H9 (cell line): ENCODE measurements around the gene PROK1. TPM values are rescaled to one million over a fixed set of nuclear protein-coding genes. Genes with fewer than 3 reads are reported as not detected.

Source experiments
- DNase-seq: peaks from one replicate; pipeline ENCODE4 v3.0.0-alpha.2; 2017
- H2AFZ ChIP-seq: one replicate; pipeline ENCODE4 v1.6.1; 2013; ENCODE audit warnings: mild to moderate bottlenecking, low read length, control low read depth, moderate library complexity
- H2AK5ac ChIP-seq: 2 replicates; pipeline ENCODE4 v1.6.1; 2013; ENCODE audit warnings: low read length, control low read depth, mixed read lengths; ENCODE audit not compliant: insufficient read length
- H2BK120ac ChIP-seq: one replicate; pipeline ENCODE4 v1.6.1; 2013; ENCODE audit warnings: low read depth, mild to moderate bottlenecking, low read length, control low read depth, inconsistent platforms; ENCODE audit not compliant: poor library complexity, severe bottlenecking
- H2BK12ac ChIP-seq: 2 replicates; pipeline ENCODE4 v1.6.1; 2013; ENCODE audit warnings: low read length, control low read depth, mixed read lengths, low read depth; ENCODE audit not compliant: insufficient read length
- H2BK15ac ChIP-seq: 2 replicates; pipeline ENCODE4 v1.6.1; 2013; ENCODE audit warnings: low read depth, low read length, control low read depth
- H2BK20ac ChIP-seq: one replicate; pipeline ENCODE4 v1.6.1; 2013; ENCODE audit warnings: low read depth, mild to moderate bottlenecking, low read length, control low read depth, inconsistent platforms; ENCODE audit not compliant: poor library complexity, severe bottlenecking
- H2BK5ac ChIP-seq: 2 replicates; pipeline ENCODE4 v1.6.1; 2013; ENCODE audit warnings: low read length, control low read depth, mixed read lengths; ENCODE audit not compliant: insufficient read length
- H3K14ac ChIP-seq: 2 replicates; pipeline ENCODE4 v1.6.1; 2013; ENCODE audit warnings: low read length, control low read depth; ENCODE audit not compliant: insufficient read depth
- H3K18ac ChIP-seq: 2 replicates; pipeline ENCODE4 v1.6.1; 2013; ENCODE audit warnings: low read depth, mild to moderate bottlenecking, mixed read lengths, low read length, control low read depth; ENCODE audit not compliant: insufficient read length
- H3K23ac ChIP-seq: 2 replicates; pipeline ENCODE4 v1.6.1; 2013; ENCODE audit warnings: low read length, control low read depth, mixed read lengths, low read depth; ENCODE audit not compliant: insufficient read length
- H3K23me2 ChIP-seq: 2 replicates; pipeline ENCODE4 v1.6.1; 2013; ENCODE audit warnings: low read depth, mild to moderate bottlenecking, mixed read lengths, low read length, control low read depth; ENCODE audit not compliant: insufficient read length, poor library complexity, severe bottlenecking
- H3K27ac ChIP-seq: 2 replicates; pipeline ENCODE4 v1.5.1; 2013; ENCODE audit warnings: low read length, control low read depth, mixed read lengths, low read depth; ENCODE audit not compliant: insufficient read length
- H3K27me3 ChIP-seq: 2 replicates; pipeline ENCODE4 v1.6.1; 2013; ENCODE audit warnings: low read length, control low read depth, inconsistent platforms; ENCODE audit not compliant: insufficient read depth
- H3K4ac ChIP-seq: 2 replicates; pipeline ENCODE4 v1.6.1; 2013; ENCODE audit warnings: low read depth, mild to moderate bottlenecking, control low read depth, inconsistent platforms, low read length, moderate library complexity
- H3K4me1 ChIP-seq: 2 replicates; pipeline ENCODE4 v1.6.1; 2013; ENCODE audit warnings: low read length, control low read depth, inconsistent platforms; ENCODE audit not compliant: insufficient read depth
- H3K4me2 ChIP-seq: 2 replicates; pipeline ENCODE4 v1.6.1; 2013; ENCODE audit warnings: low read length, control low read depth, mixed read lengths; ENCODE audit not compliant: insufficient read length, insufficient read depth
- H3K56ac ChIP-seq: 2 replicates; pipeline ENCODE4 v1.6.1; 2013; ENCODE audit warnings: low read depth, mild to moderate bottlenecking, mixed read lengths, low read length, control low read depth; ENCODE audit not compliant: insufficient read length
- H3K79me1 ChIP-seq: 2 replicates; pipeline ENCODE4 v1.6.1; 2013; ENCODE audit warnings: low read depth, mild to moderate bottlenecking, moderate library complexity, low read length, control low read depth, inconsistent platforms; ENCODE audit not compliant: insufficient read depth, poor library complexity, severe bottlenecking
- H3K79me2 ChIP-seq: 2 replicates; pipeline ENCODE4 v1.6.1; 2013; ENCODE audit warnings: low read length, control low read depth, inconsistent platforms; ENCODE audit not compliant: insufficient read depth
- H3K9ac ChIP-seq: 2 replicates; pipeline ENCODE4 v1.6.1; 2013; ENCODE audit warnings: low read length, control low read depth, mixed read lengths; ENCODE audit not compliant: insufficient read length; ENCODE audit errors: extremely low read depth
- H3K9me3 ChIP-seq: one replicate; pipeline ENCODE4 v1.6.1; 2013; ENCODE audit warnings: low read depth, low read length, inconsistent platforms; ENCODE audit not compliant: control insufficient read depth
- H3T11ph ChIP-seq: one replicate; pipeline ENCODE4 v1.6.1; 2013; ENCODE audit warnings: mild to moderate bottlenecking, low read length, control low read depth, inconsistent platforms
- H4K20me1 ChIP-seq: one replicate; pipeline ENCODE4 v1.6.1; 2013; ENCODE audit not compliant: control insufficient read depth, insufficient read length, insufficient read depth
- H4K5ac ChIP-seq: 2 replicates; pipeline ENCODE4 v1.6.1; 2013; ENCODE audit warnings: low read depth, mild to moderate bottlenecking, mixed read lengths, low read length, control low read depth; ENCODE audit not compliant: insufficient read length
- H4K8ac ChIP-seq: replicated peaks from 2 replicates; pipeline ENCODE4 v1.6.1; 2013; ENCODE audit warnings: low read length, control low read depth, mixed read lengths, low read depth; ENCODE audit not compliant: insufficient read length
- H4K91ac ChIP-seq: 2 replicates; pipeline ENCODE4 v1.6.1; 2013; ENCODE audit warnings: low read depth, mild to moderate bottlenecking, moderate library complexity, mixed read lengths, low read length, control low read depth; ENCODE audit not compliant: insufficient read length
- H3K27ac Mint-ChIP-seq, 3 experiments: 2 replicates in 2 of 3; 3 replicates in 1 of 3; pipeline ENCODE4 v1.8.0; 2020 to 2021; ENCODE audit warnings: mixed read lengths in 3 of 3, mild to moderate bottlenecking in 1 of 3, moderate library complexity in 1 of 3
- H3K27me3 Mint-ChIP-seq: 2 replicates; pipeline ENCODE4 v1.8.0; 2021; ENCODE audit warnings: low read depth, mild to moderate bottlenecking, moderate library complexity, mixed read lengths
- H3K36me3 Mint-ChIP-seq, 3 experiments: 2 replicates in 2 of 3; 3 replicates in 1 of 3; pipeline ENCODE4 v1.8.0; 2020 to 2021; ENCODE audit warnings: low read depth in 3 of 3, mixed read lengths in 3 of 3; ENCODE audit not compliant: insufficient read depth in 1 of 3
- H3K4me1 Mint-ChIP-seq, 2 experiments: 2 replicates each; pipeline ENCODE4 v1.8.0; 2020; ENCODE audit warnings: mixed read lengths in 2 of 2
- H3K4me3 Mint-ChIP-seq, 2 experiments: 2 replicates in 1 of 2; 3 replicates in 1 of 2; pipeline ENCODE4 v1.8.0; 2020 to 2021; ENCODE audit warnings: mild to moderate bottlenecking in 2 of 2, mixed read lengths in 2 of 2, moderate library complexity in 1 of 2
- H3K9me3 Mint-ChIP-seq, 2 experiments: 2 replicates in 1 of 2; 3 replicates in 1 of 2; pipeline ENCODE4 v1.8.0; 2020; ENCODE audit warnings: mild to moderate bottlenecking in 2 of 2, mixed read lengths in 2 of 2, moderate library complexity in 1 of 2
- CTCF ChIP-seq: fragments of 200-600 bp; sonication (generic); conservative IDR thresholded peaks from 3 replicates; pipeline ENCODE4 v1.8.0; 2021; ENCODE audit warnings: antibody characterized with exemption, mild to moderate bottlenecking
- WGBS: extraction: QIAGEN DNeasy Blood & Tissue Kit; methylation state at CpG from one replicate; pipeline ENCODE4 v1.1.7; 2013; ENCODE audit warnings: missing lambda C conversion rate, low lambda C conversion rate, mixed read lengths; ENCODE audit not compliant: insufficient read length; ENCODE audit errors: extremely low coverage; 5-methylcytosine and 5-hydroxymethylcytosine counted together
- total RNA-seq: library from RNA; stranded (reverse); gene quantifications from 2 replicates; pipeline ENCODE4 v1.2.1, GENCODE V29; 2021

Gene PROK1
- total RNA-seq, 1 experiment from 2014 or later = not detected

GRCh38 chr1:110407260-110408210 is 43.4 kb upstream of the PROK1 start, which contains the start of gene LAMTOR5:
TSS of gene LAMTOR5 (minus strand) at chr1:110407694. CDS start at chr1:110407620, 74 bp downstream.
- Histone ChIP-seq H3K79me2 (no peaks in the 10 kb centered on the region; the same call in 1 of the 2 replicates), H3K4me1 (no peaks in the 10 kb centered on the region), H3K79me1 (peaks cover 2% of the 10 kb centered on the region), H2AK5ac (no peak within 1 kb of the TSS), H3K18ac (peak within 1 kb of the TSS; percentile 66), H2BK20ac (no peak within 1 kb of the TSS), H3K9me3 (no peaks in the 10 kb centered on the region), H3K27ac (no peak within 1 kb of the TSS), H3K9ac (peak within 1 kb of the TSS; percentile 89), H3K56ac (peak within 1 kb of the TSS; percentile 5), H4K20me1 (no peaks in the 10 kb centered on the region), H3K23me2 (peaks cover 14% of the 10 kb centered on the region), H4K5ac (peak within 1 kb of the TSS; percentile 65), H2AFZ (peak within 1 kb of the TSS; percentile 75), H3K14ac (peak within 1 kb of the TSS; percentile 84), H2BK15ac (no peak within 1 kb of the TSS), H4K91ac (peak within 1 kb of the TSS; percentile 42), H3K4ac (no peak within 1 kb of the TSS; the same call in 1 of the 2 replicates), H3K27me3 (no peaks in the 10 kb centered on the region), H3T11ph (peak within 1 kb of the TSS; percentile 23), H4K8ac (no peak within 1 kb of the TSS), H3K23ac (no peak within 1 kb of the TSS), H2BK120ac (no peak within 1 kb of the TSS), H2BK12ac (no peak within 1 kb of the TSS), H2BK5ac (no peak within 1 kb of the TSS), H3K4me2 (peak within 1 kb of the TSS; percentile 80)
- Mint-ChIP-seq H3K4me1 (peaks cover 7 to 14% of the 10 kb centered on the region in 2 experiments), H3K27me3 (peaks cover 5% of the 10 kb centered on the region; the same call in 1 of the 2 replicates), H3K4me3 (peak within 1 kb of the TSS; percentile 98 to 100), H3K36me3 (peaks cover 3 to 24% (median 11%) of the 10 kb centered on the region in 3 experiments; a peak in 6 of 7 replicates), H3K9me3 (no peaks in the 10 kb centered on the region; a peak in 1 of 5 replicates), H3K27ac (peak within 1 kb of the TSS; percentile 84 to 99 (median 92); a peak in 6 of 7 replicates)
- no CpG with 5 or more reads among the region's 76 CpGs for WGBS
- TF ChIP-seq CTCF = no peak
- DNase-seq = peak; percentile 83
